Endothelial cell of umbilical vein (primary cell): ENCODE results near the gene GZF1. TPM values are rescaled to one million over a fixed set of nuclear protein-coding genes. Genes with fewer than 3 reads are reported as not detected.

ENCODE experiments used
- BruUV-seq: library from RNA; stranded (reverse); fragments of 400-500 nt; replicated peaks from 2 replicates; lab custom pipeline; 2021; lab: Mats Ljungman, UMichigan
- CTCF ChIA-PET: fragments of 300-600, 350-600 bp; sonication (Branson Sonifier 250); formaldehyde crosslinking; loops from one replicate; lab custom pipeline; 2021; ENCODE audit warnings: antibody characterized with exemption, inconsistent platforms; lab: Charles Lee
- POLR2A ChIA-PET: fragments of 300-600, 350-600 bp; sonication (Branson Sonifier 250); formaldehyde crosslinking; loops from one replicate; lab custom pipeline; 2021; ENCODE audit warnings: antibody characterized with exemption, inconsistent platforms; lab: Charles Lee
- DNase-seq: peaks from one replicate; pipeline ENCODE4 v3.0.0-alpha.2; 2011; ENCODE audit warnings: low read depth, low spot score
- FAIRE-seq: peaks from 2 replicates; lab custom pipeline; 2011; peaks lifted over from hg19 to GRCh38; lab: Jason Lieb, UNC
- H2AFZ ChIP-seq: 2 replicates; pipeline ENCODE4 v1.6.0; 2012; ENCODE audit warnings: low read depth, low read length, control low read depth, inconsistent platforms
- H3K27ac ChIP-seq: 2 replicates; pipeline ENCODE4 v1.5.1; 2011; ENCODE audit warnings: low read depth, mild to moderate bottlenecking, control low read depth, low read length, moderate library complexity; ENCODE audit not compliant: insufficient read depth
- H3K27me3 ChIP-seq, 2 experiments: 2 replicates each; pipeline versions ENCODE4 v1.6.0 to v1.6.1; 2011; ENCODE audit warnings: low read length in 2 of 2, mixed read lengths in 1 of 2; ENCODE audit not compliant: control insufficient read depth in 2 of 2, insufficient read depth in 2 of 2
- H3K36me3 ChIP-seq, 2 experiments: 2 replicates in 1 of 2; 3 replicates in 1 of 2; pipeline ENCODE4 v1.5.1; 2011; ENCODE audit warnings: low read length in 2 of 2, mild to moderate bottlenecking in 1 of 2, moderate library complexity in 1 of 2; ENCODE audit not compliant: control insufficient read depth in 2 of 2, insufficient read depth in 2 of 2; ENCODE audit errors: extremely low read depth in 1 of 2
- H3K4me1 ChIP-seq: 3 replicates; pipeline ENCODE4 v1.5.1; 2011; ENCODE audit warnings: mild to moderate bottlenecking, low read length; ENCODE audit not compliant: control insufficient read depth, insufficient read depth; ENCODE audit errors: extremely low read depth
- H3K4me2 ChIP-seq: 2 replicates; pipeline ENCODE4 v1.6.1; 2011; ENCODE audit warnings: low read length, control low read depth, mixed read lengths; ENCODE audit not compliant: insufficient read depth
- H3K4me3 ChIP-seq, 3 experiments: fragments of 200-600 bp in 1 of 3; sonication (generic), shearing (Covaris generic) in 1 of 3; replicated peaks in 1 of 3; 2 replicates each; pipeline ENCODE4 v1.5.1; 2011 to 2016; ENCODE audit warnings: control low read depth in 3 of 3, low read length in 3 of 3, mild to moderate bottlenecking in 2 of 3, inconsistent platforms in 1 of 3, low read depth in 1 of 3, moderate library complexity in 1 of 3; ENCODE audit not compliant: insufficient read depth in 1 of 3
- H3K79me2 ChIP-seq: 2 replicates; pipeline ENCODE4 v1.6.0; 2012; ENCODE audit warnings: low read length, inconsistent platforms; ENCODE audit not compliant: control insufficient read depth, insufficient read depth
- H3K9ac ChIP-seq: replicated peaks from 2 replicates; pipeline ENCODE3; 2011; ENCODE audit warnings: low read length, control low read depth; ENCODE audit not compliant: insufficient read depth; ENCODE audit errors: extremely low read depth
- H3K9me1 ChIP-seq: replicated peaks from 3 replicates; pipeline ENCODE4 v1.6.0; 2011; ENCODE audit warnings: mild to moderate bottlenecking, low read length; ENCODE audit not compliant: control insufficient read depth, insufficient read depth; ENCODE audit errors: extremely low read depth
- H3K9me3 ChIP-seq: replicated peaks from 2 replicates; pipeline ENCODE4 v1.5.1; 2012; ENCODE audit warnings: low read length, inconsistent platforms; ENCODE audit not compliant: control insufficient read depth, insufficient read depth
- H4K20me1 ChIP-seq: replicated peaks from 2 replicates; pipeline ENCODE3; 2011; ENCODE audit warnings: mild to moderate bottlenecking, low read length; ENCODE audit not compliant: control insufficient read depth, insufficient read depth; ENCODE audit errors: extremely low read depth
- EZH2 ChIP-seq: IDR thresholded peaks from 2 replicates; pipeline ENCODE4 v1.6.1; 2012; ENCODE audit warnings: borderline replicate concordance, low read depth, mild to moderate bottlenecking, moderate library complexity, low read length, inconsistent platforms; ENCODE audit not compliant: severe bottlenecking
- FOS ChIP-seq: IDR thresholded peaks from 2 replicates; pipeline ENCODE4 v1.6.1; 2011; ENCODE audit warnings: mild to moderate bottlenecking, low read length, moderate library complexity, borderline replicate concordance; ENCODE audit not compliant: insufficient read depth
- GATA2 ChIP-seq: IDR thresholded peaks from 2 replicates; pipeline ENCODE4 v1.7.0; 2011; ENCODE audit warnings: low read depth, mild to moderate bottlenecking, moderate library complexity, mixed read lengths, low read length; ENCODE audit not compliant: insufficient read length, insufficient read depth
- JUN ChIP-seq: IDR thresholded peaks from 2 replicates; pipeline ENCODE4 v1.6.1; 2011; ENCODE audit warnings: borderline replicate concordance, low read depth; ENCODE audit not compliant: insufficient read length, insufficient read depth
- MYC ChIP-seq: IDR thresholded peaks from one replicate; pipeline ENCODE4 v1.6.1; 2011; ENCODE audit warnings: mild to moderate bottlenecking, low read depth, low read length
- POLR2A ChIP-seq: IDR thresholded peaks from 2 replicates; pipeline ENCODE4 v1.6.1; 2012; ENCODE audit warnings: low read depth, mild to moderate bottlenecking, control low read depth, low read length
- POLR2AphosphoS5 ChIP-seq: IDR thresholded peaks from 2 replicates; pipeline ENCODE4 v1.6.1; 2012; ENCODE audit warnings: low read depth, mild to moderate bottlenecking, control low read depth, low read length, moderate library complexity; ENCODE audit not compliant: insufficient read depth
- dilution Hi-C: fragments of 300-500 bp; cut with MboI; formaldehyde crosslinking; loops from one replicate; pipeline ENCODE4 v1.15.0; 2019; ENCODE audit warnings: low sequenced_read_pairs; ENCODE audit not compliant: extremely low pct_ligation_motif_present
- intact Hi-C: fragments of 100-400 bp; cut with micrococcal nuclease; formaldehyde crosslinking; loops from one replicate; pipeline ENCODE4 v1.10.0; 2022
- polyA plus RNA-seq, 4 experiments: library from polyadenylated mRNA; depleted of rRNA in 3 of 4; stranded (reverse) in 3 of 4; unstranded in 1 of 4; fragments of >200 nt; gene quantifications; 2 replicates each; pipeline versions ENCODE4 v1.2.1 to v1.2.3, GENCODE V29; 2011 to 2012; ENCODE audit warnings: missing spikeins in 1 of 4
- total RNA-seq: library from RNA; stranded (reverse); gene quantifications from 2 replicates; pipeline ENCODE4 v1.2.3, GENCODE V29; 2021
- TF ChIP-seq, protein P1 (sequence below): IDR thresholded peaks from 2 replicates; pipeline ENCODE4 v1.6.1; 2011; ENCODE audit not compliant: insufficient read depth, insufficient read length
- TF ChIP-seq, protein P2 (sequence below), 2 donors: IDR thresholded peaks; 1 replicate in 1 of 2; 2 replicates in 1 of 2; pipeline ENCODE4 v1.5.1; 2011; ENCODE audit warnings: low read length in 2 of 2, mild to moderate bottlenecking in 2 of 2, moderate library complexity in 2 of 2, control low read depth in 1 of 2, inconsistent platforms in 1 of 2, low read depth in 1 of 2; ENCODE audit not compliant: insufficient read depth in 1 of 2; ENCODE audit errors: extremely low read depth in 1 of 2

Gene GZF1
- total and polyA plus RNA-seq, 2 donors (not counting 3 experiments of a cell fraction or from before 2014, with no cell fraction given): 9.7 to 10.0 TPM

DNA sequence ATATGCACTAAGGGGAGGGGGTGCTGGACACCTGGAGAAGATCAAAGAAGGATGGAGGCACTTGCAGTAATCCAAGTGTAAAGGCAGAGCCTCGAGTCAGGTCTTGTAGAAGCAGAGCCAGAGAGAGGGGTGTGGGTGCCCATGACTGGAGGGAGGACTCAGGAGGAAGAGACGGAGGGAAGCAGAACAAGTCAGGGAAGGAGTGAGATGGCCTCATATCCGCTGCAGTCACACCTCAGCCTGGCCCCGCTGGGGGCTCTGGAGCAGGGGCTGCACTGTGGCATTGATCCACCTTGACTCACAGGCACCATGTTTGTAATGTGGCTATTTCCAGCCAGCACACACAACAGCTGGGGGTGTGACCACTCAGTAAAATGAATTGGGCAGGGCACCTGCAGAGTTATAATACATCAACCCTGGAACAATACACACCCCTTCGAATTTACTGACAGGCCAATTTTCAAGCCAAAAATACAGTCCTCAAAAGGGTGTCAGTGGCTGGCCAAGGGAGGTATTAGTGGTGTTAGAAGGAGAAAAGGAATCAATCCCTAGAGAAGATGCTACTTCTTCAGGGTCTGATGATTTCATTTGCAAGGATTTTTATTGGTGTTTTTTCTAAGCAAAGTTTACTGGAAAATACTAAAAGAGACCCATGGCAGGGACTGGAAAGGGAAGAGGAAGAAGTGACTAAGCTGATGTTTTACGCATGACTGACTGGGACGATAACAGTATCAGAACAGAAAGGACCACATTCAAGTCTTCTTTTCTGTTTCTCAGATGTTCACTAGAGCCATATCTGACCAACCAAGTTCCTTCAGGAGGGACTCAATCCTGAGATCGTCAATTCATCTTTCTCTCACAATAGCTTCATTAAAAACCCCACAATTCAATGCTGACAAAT lies 30.3 kb upstream of the GZF1 start:
- CTCF ChIA-PET: interaction anchor here (0.9 to 1.8 kb wide), 13 partner anchors 9 to 993 kb away, joined by 3 to 7 read pairs (median 4); no protein-coding TSS in a partner anchor
- no peaks in the 10 kb centered on the region for H3K9me3 ChIP-seq
- POLR2A ChIA-PET: no interaction called here
- BruUV-seq: no TSS peak
- peak; percentile 82 for DNase-seq
- TF ChIP-seq, protein P1, sequence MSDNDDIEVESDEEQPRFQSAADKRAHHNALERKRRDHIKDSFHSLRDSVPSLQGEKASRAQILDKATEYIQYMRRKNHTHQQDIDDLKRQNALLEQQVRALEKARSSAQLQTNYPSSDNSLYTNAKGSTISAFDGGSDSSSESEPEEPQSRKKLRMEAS: no peak
- TF ChIP-seq MYC: no peak
- TF ChIP-seq, protein P2, sequence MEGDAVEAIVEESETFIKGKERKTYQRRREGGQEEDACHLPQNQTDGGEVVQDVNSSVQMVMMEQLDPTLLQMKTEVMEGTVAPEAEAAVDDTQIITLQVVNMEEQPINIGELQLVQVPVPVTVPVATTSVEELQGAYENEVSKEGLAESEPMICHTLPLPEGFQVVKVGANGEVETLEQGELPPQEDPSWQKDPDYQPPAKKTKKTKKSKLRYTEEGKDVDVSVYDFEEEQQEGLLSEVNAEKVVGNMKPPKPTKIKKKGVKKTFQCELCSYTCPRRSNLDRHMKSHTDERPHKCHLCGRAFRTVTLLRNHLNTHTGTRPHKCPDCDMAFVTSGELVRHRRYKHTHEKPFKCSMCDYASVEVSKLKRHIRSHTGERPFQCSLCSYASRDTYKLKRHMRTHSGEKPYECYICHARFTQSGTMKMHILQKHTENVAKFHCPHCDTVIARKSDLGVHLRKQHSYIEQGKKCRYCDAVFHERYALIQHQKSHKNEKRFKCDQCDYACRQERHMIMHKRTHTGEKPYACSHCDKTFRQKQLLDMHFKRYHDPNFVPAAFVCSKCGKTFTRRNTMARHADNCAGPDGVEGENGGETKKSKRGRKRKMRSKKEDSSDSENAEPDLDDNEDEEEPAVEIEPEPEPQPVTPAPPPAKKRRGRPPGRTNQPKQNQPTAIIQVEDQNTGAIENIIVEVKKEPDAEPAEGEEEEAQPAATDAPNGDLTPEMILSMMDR (IDR thresholded peaks at IDR 0.05; ENCODE audit: extremely low read depth in 1 of 2, insufficient read depth in 1 of 2, low read depth in 1 of 2, low read length in 2 of 2): no peak
- TF ChIP-seq GATA2: no peak
- TF ChIP-seq JUN: peak; percentile 18
- no peak for TF ChIP-seq EZH2
- no peak for TF ChIP-seq POLR2A
- no peak for TF ChIP-seq POLR2AphosphoS5
- TF ChIP-seq FOS: peak; percentile 60
- H3K9ac ChIP-seq: no peak overlapping the region
- intact Hi-C loops: no loop called here
- no peaks in the 10 kb centered on the region for H3K36me3 ChIP-seq
- FAIRE-seq: peak; percentile 90
- peak overlapping the region; percentile 28 for H2AFZ ChIP-seq
- H3K9me1 ChIP-seq: no peaks in the 10 kb centered on the region
- H3K4me2 ChIP-seq: peak overlapping the region; percentile 31
- H3K4me1 ChIP-seq: peaks cover 9% of the 10 kb centered on the region
- H4K20me1 ChIP-seq: no peaks in the 10 kb centered on the region
- no peak overlapping the region for H3K27ac ChIP-seq
- dilution Hi-C loops: no loop called here
- no peaks in the 10 kb centered on the region for H3K27me3 ChIP-seq
- no peaks in the 10 kb centered on the region for H3K79me2 ChIP-seq
- H3K4me3 ChIP-seq: no peak overlapping the region
